H1 (cell line): ENCODE measurements around the gene HMCN1. TPM values are rescaled to one million over a fixed set of nuclear protein-coding genes. Genes with fewer than 3 reads are reported as not detected.

Experiments used
- CTCF ChIA-PET: fragments of 300-600 bp; sonication (Branson Sonifier 250); formaldehyde crosslinking; loops from one replicate; lab custom pipeline; 2021; ENCODE audit not compliant: partially characterized antibody; lab: Charles Lee
- POLR2A ChIA-PET: fragments of 300-600 bp; sonication (Branson Sonifier 250); formaldehyde crosslinking; loops from one replicate; lab custom pipeline; 2021; ENCODE audit warnings: inconsistent platforms; ENCODE audit not compliant: partially characterized antibody; lab: Charles Lee
- DNase-seq, 2 experiments: peaks; one replicate each; pipeline versions ENCODE4 v3.0.0 to v3.0.0-alpha.2; 2010 to 2022; ENCODE audit warnings: low spot score in 2 of 2, low read depth in 1 of 2, mixed read lengths in 1 of 2
- FAIRE-seq: peaks from 2 replicates; lab custom pipeline; 2011; peaks lifted over from hg19 to GRCh38; lab: Jason Lieb, UNC
- H2AFZ ChIP-seq: 2 replicates; pipeline ENCODE4 v1.8.1; 2012; ENCODE audit warnings: low read length, inconsistent platforms
- H2AK5ac ChIP-seq: 2 replicates; pipeline ENCODE4 v1.6.1; 2013; ENCODE audit warnings: low read depth, low read length
- H2BK120ac ChIP-seq: replicated peaks from 2 replicates; pipeline ENCODE3; 2013; ENCODE audit warnings: low read depth, low read length, inconsistent platforms
- H2BK12ac ChIP-seq: 2 replicates; pipeline ENCODE4 v1.6.1; 2013; ENCODE audit warnings: low read depth, low read length
- H2BK15ac ChIP-seq: 2 replicates; pipeline ENCODE4 v1.6.1; 2013; ENCODE audit warnings: low read length
- H2BK20ac ChIP-seq: 2 replicates; pipeline ENCODE4 v1.6.1; 2013; ENCODE audit warnings: low read length
- H2BK5ac ChIP-seq: 2 replicates; pipeline ENCODE4 v1.6.1; 2013; ENCODE audit warnings: low read depth, low read length
- H3K14ac ChIP-seq: 2 replicates; pipeline ENCODE4 v1.6.1; 2013; ENCODE audit warnings: inconsistent platforms; ENCODE audit not compliant: insufficient read length
- H3K18ac ChIP-seq: 2 replicates; pipeline ENCODE4 v1.6.1; 2013; ENCODE audit warnings: low read length; ENCODE audit errors: extremely low read depth
- H3K23ac ChIP-seq: 2 replicates; pipeline ENCODE4 v1.6.1; 2013; ENCODE audit warnings: inconsistent platforms; ENCODE audit not compliant: insufficient read length
- H3K23me2 ChIP-seq: 2 replicates; pipeline ENCODE4 v1.6.1; 2013; ENCODE audit warnings: low read depth, low read length
- H3K27ac ChIP-seq: 2 replicates; pipeline ENCODE4 v1.6.1; 2011; ENCODE audit warnings: low read depth, low read length, inconsistent platforms
- H3K27me3 ChIP-seq, 4 experiments: replicated peaks in 1 of 4; 1 replicate in 1 of 4; 2 replicates in 3 of 4; pipeline versions ENCODE4 v1.6.1 to v1.8.1; 2011 to 2013; ENCODE audit warnings: low read length in 3 of 4, mild to moderate bottlenecking in 3 of 4, inconsistent platforms in 2 of 4, mixed read lengths in 2 of 4, moderate library complexity in 1 of 4; ENCODE audit not compliant: control insufficient read depth in 3 of 4, insufficient read depth in 3 of 4; ENCODE audit errors: extremely low read depth in 1 of 4
- H3K36me3 ChIP-seq, 4 experiments: 2 replicates each; pipeline versions ENCODE4 v1.6.1 to v1.8.1; 2011 to 2013; ENCODE audit warnings: mild to moderate bottlenecking in 4 of 4, low read length in 3 of 4, moderate library complexity in 2 of 4, control low read depth in 1 of 4, inconsistent platforms in 1 of 4; ENCODE audit not compliant: insufficient read depth in 4 of 4, control insufficient read depth in 2 of 4
- H3K4ac ChIP-seq: replicated peaks from 2 replicates; pipeline ENCODE3; 2013; ENCODE audit warnings: low read length, low read depth, mixed read lengths, inconsistent platforms; ENCODE audit not compliant: insufficient read length
- H3K4me1 ChIP-seq, 4 experiments: replicated peaks in 1 of 4; 1 replicate in 1 of 4; 2 replicates in 3 of 4; pipeline versions ENCODE4 v1.6.1 to v1.8.1; 2011 to 2013; ENCODE audit warnings: low read length in 3 of 4, inconsistent platforms in 2 of 4, mixed read lengths in 1 of 4; ENCODE audit not compliant: insufficient read depth in 4 of 4, control insufficient read depth in 3 of 4
- H3K4me2 ChIP-seq, 2 experiments: 2 replicates each; pipeline versions ENCODE4 v1.6.1 to v1.8.1; 2011 to 2013; ENCODE audit warnings: low read depth in 2 of 2, low read length in 2 of 2, control low read depth in 1 of 2, inconsistent platforms in 1 of 2, mild to moderate bottlenecking in 1 of 2; ENCODE audit not compliant: insufficient read depth in 1 of 2
- H3K4me3 ChIP-seq, 4 experiments: fragments of 200-600, 300-600 bp in 1 of 4; sonication (generic), shearing (Covaris generic), sonication (Bioruptor Twin) in 1 of 4; 2 replicates each; pipeline versions ENCODE4 v1.5.1 to v1.8.1; 2011 to 2016; ENCODE audit warnings: low read length in 4 of 4, low read depth in 3 of 4, control low read depth in 2 of 4, inconsistent platforms in 2 of 4, mild to moderate bottlenecking in 2 of 4, mixed read lengths in 1 of 4, moderate library complexity in 1 of 4; ENCODE audit not compliant: insufficient read depth in 2 of 4; ENCODE audit errors: extremely low read depth in 1 of 4
- H3K56ac ChIP-seq: replicated peaks from 2 replicates; pipeline ENCODE3; 2013; ENCODE audit warnings: low read depth, mild to moderate bottlenecking, mixed read lengths, low read length, inconsistent platforms; ENCODE audit not compliant: insufficient read length
- H3K79me1 ChIP-seq: 2 replicates; pipeline ENCODE4 v1.6.1; 2013; ENCODE audit warnings: low read depth, low read length, control low read depth
- H3K79me2 ChIP-seq, 2 experiments: 2 replicates each; pipeline versions ENCODE4 v1.6.1 to v1.8.1; 2012 to 2013; ENCODE audit warnings: low read length in 2 of 2, mild to moderate bottlenecking in 2 of 2, inconsistent platforms in 1 of 2; ENCODE audit not compliant: insufficient read depth in 2 of 2, control insufficient read depth in 1 of 2
- H3K9ac ChIP-seq, 4 experiments: replicated peaks in 1 of 4; 1 replicate in 1 of 4; 2 replicates in 3 of 4; pipeline versions ENCODE4 v1.6.1 to v1.8.1; 2011 to 2013; ENCODE audit warnings: low read depth in 3 of 4, low read length in 3 of 4, control low read depth in 2 of 4, mild to moderate bottlenecking in 2 of 4, moderate library complexity in 2 of 4, inconsistent platforms in 1 of 4; ENCODE audit errors: extremely low read depth in 1 of 4
- H3K9me3 ChIP-seq, 2 experiments: 2 replicates each; pipeline versions ENCODE4 v1.6.1 to v1.8.1; 2012 to 2013; ENCODE audit warnings: mild to moderate bottlenecking in 2 of 2, moderate library complexity in 2 of 2, control low read depth in 1 of 2, inconsistent platforms in 1 of 2, low read depth in 1 of 2, low read length in 1 of 2, mixed read lengths in 1 of 2; ENCODE audit not compliant: insufficient read depth in 2 of 2
- H4K20me1 ChIP-seq, 2 experiments: replicated peaks in 1 of 2; 2 replicates each; pipeline versions ENCODE3 to v1.8.1; 2011 to 2013; ENCODE audit warnings: inconsistent platforms in 2 of 2, low read length in 2 of 2, mild to moderate bottlenecking in 1 of 2; ENCODE audit not compliant: insufficient read depth in 2 of 2, control insufficient read depth in 1 of 2
- H4K5ac ChIP-seq: 2 replicates; pipeline ENCODE4 v1.6.1; 2013; ENCODE audit warnings: low read length, low read depth, mixed read lengths, inconsistent platforms; ENCODE audit not compliant: insufficient read length
- H4K8ac ChIP-seq: 2 replicates; pipeline ENCODE4 v1.8.0; 2013; ENCODE audit warnings: mild to moderate bottlenecking, moderate library complexity, low read length, inconsistent platforms; ENCODE audit not compliant: insufficient read depth; ENCODE audit errors: extremely low read depth
- H4K91ac ChIP-seq: replicated peaks from 2 replicates; pipeline ENCODE3; 2013; ENCODE audit warnings: low read length, mixed read lengths, inconsistent platforms; ENCODE audit not compliant: insufficient read length
- BACH1 ChIP-seq: IDR thresholded peaks from 2 replicates; pipeline ENCODE4 v1.6.1; 2012; ENCODE audit warnings: low read length, improper control_type of control experiment
- HDAC2 ChIP-seq, 2 experiments: fragments of 300-600 bp in 1 of 2; sonication (generic) in 1 of 2; IDR thresholded peaks; 2 replicates each; pipeline ENCODE4 v1.6.1; 2011 to 2012; ENCODE audit warnings: low read depth in 2 of 2, low read length in 2 of 2, mild to moderate bottlenecking in 2 of 2, moderate library complexity in 2 of 2, borderline replicate concordance in 1 of 2, inconsistent platforms in 1 of 2
- POU5F1 ChIP-seq: IDR thresholded peaks from 2 replicates; pipeline ENCODE4 v1.6.1; 2011; ENCODE audit warnings: low read depth, mild to moderate bottlenecking, low read length, moderate library complexity
- RAD21 ChIP-seq, 2 experiments: IDR thresholded peaks in 1 of 2; conservative IDR thresholded peaks in 1 of 2; 2 replicates each; pipeline ENCODE4 v1.6.1; 2011; ENCODE audit warnings: low read depth in 2 of 2, low read length in 2 of 2, improper control_type of control experiment in 1 of 2, inconsistent platforms in 1 of 2, mild to moderate bottlenecking in 1 of 2, moderate library complexity in 1 of 2
- RXRA ChIP-seq: IDR thresholded peaks from 2 replicates; pipeline ENCODE4 v1.6.1; 2011; ENCODE audit warnings: low read depth, mild to moderate bottlenecking, low read length, moderate library complexity; ENCODE audit not compliant: insufficient read depth
- SIRT6 ChIP-seq: IDR thresholded peaks from one replicate; pipeline ENCODE4 v1.7.1; 2012; ENCODE audit warnings: low read length, inconsistent platforms
- SP1 ChIP-seq: IDR thresholded peaks from 2 replicates; pipeline ENCODE4 v1.6.1; 2011; ENCODE audit warnings: low read depth, low read length
- SP2 ChIP-seq: IDR thresholded peaks from 2 replicates; pipeline ENCODE4 v1.6.1; 2012; ENCODE audit warnings: mild to moderate bottlenecking, low read length, inconsistent platforms
- TEAD4 ChIP-seq: IDR thresholded peaks from 2 replicates; pipeline ENCODE4 v1.6.1; 2012; ENCODE audit warnings: low read depth, low read length, inconsistent platforms, mixed read lengths
- YY1 ChIP-seq: IDR thresholded peaks from 2 replicates; pipeline ENCODE4 v1.6.1; 2011; ENCODE audit warnings: low read depth, mild to moderate bottlenecking, low read length
- WGBS, 2 experiments: shearing (Covaris generic) in 1 of 2; methylation state at CpG; one replicate each; pipeline versions ENCODE4 v1.1.6 to v1.1.7; 2013 to 2015; ENCODE audit warnings: low lambda C conversion rate in 2 of 2, mixed read lengths in 2 of 2, inconsistent platforms in 1 of 2, low coverage in 1 of 2, missing lambda C conversion rate in 1 of 2; ENCODE audit not compliant: insufficient replicate concordance in 2 of 2, insufficient coverage in 1 of 2, insufficient read length in 1 of 2; ENCODE audit errors: extremely low coverage in 1 of 2, missing lambda C conversion rate in 1 of 2; 5-methylcytosine and 5-hydroxymethylcytosine counted together
- polyA plus RNA-seq, 7 experiments: library from polyadenylated mRNA; depleted of rRNA in 3 of 7; stranded (reverse) in 5 of 7; unstranded in 2 of 7; fragments of >200 nt in 5 of 7; fragments of 200-250 nt in 2 of 7; gene quantifications; 1 replicate in 5 of 7; 2 replicates in 1 of 7; 4 replicates in 1 of 7; pipeline versions ENCODE4 v1.2.1 to v1.2.3, GENCODE V29; 2011 to 2013; ENCODE audit warnings: missing spikeins in 2 of 7, mixed read lengths in 2 of 7
- total RNA-seq: library from RNA; stranded (reverse); fragmentation: NEBNext Ultra II Directional; extraction: Animal tissue kit (Norgen Biotek cat#: 25700); gene quantifications from 2 replicates; pipeline ENCODE4 v1.2.1, GENCODE V29; 2021

HMCN1 gene
- total and polyA plus RNA-seq, 2 of the 8 experiments (the other 6 are each of a cell fraction or from before 2014, with no cell fraction given) = 13.8 to 14.6 TPM

DNA sequence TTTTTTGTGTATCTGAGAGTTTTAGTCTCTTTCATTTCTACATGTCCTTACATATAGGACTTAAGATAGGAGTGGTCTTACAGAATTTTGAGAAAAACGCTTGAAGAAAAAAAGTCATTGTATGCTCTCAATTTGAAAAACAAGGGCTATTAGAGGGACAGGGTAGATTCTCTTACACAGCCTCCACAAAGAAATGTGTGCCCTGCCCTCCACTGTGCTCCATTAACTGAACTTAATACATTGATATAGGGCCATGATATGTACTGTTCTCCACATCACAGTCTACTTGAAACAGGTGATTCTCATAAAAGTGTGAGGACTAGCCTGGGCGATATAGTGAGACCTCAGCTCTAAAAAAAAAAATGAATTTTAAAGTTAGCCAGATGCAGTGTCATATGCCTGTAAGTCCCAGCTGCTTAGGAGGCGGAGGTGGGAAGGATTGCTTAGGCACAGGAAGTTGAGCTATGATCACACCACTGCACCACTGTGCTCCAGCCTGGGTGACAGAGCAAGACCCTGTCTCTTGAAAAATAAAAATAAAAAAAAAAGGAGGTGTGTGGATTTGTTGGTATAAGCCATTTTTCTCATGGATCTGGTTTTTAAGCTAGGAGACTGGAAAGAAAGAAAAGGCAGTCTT, 77.0 kb downstream of the HMCN1 start:
- no peak overlapping the region for H3K9ac ChIP-seq
- H3K14ac ChIP-seq = no peak overlapping the region
- H3K27ac ChIP-seq = no peak overlapping the region
- no peak overlapping the region for H3K56ac ChIP-seq
- H4K91ac ChIP-seq = no peak overlapping the region
- ChIA-PET POLR2A (interaction anchor here (0.6 kb wide), 1 partner anchor 141 kb away, joined by 3 read pairs; no protein-coding TSS in a partner anchor), CTCF (interaction anchor here (0.6 to 5.3 kb wide), 8 partner anchors 10 to 434 kb away, joined by 3 to 25 read pairs (median 4); no protein-coding TSS in a partner anchor)
- no peak overlapping the region for H3K18ac ChIP-seq
- H3K23me2 ChIP-seq = no peaks in the 10 kb centered on the region
- H3K9me3 ChIP-seq = no peaks in the 10 kb centered on the region
- no peaks in the 10 kb centered on the region for H4K20me1 ChIP-seq
- no peak overlapping the region for H2BK20ac ChIP-seq
- no peak overlapping the region for H2BK15ac ChIP-seq
- H2BK120ac ChIP-seq = no peak overlapping the region
- no peak overlapping the region for H3K4me3 ChIP-seq
- DNase-seq = no peak
- H3K79me2 ChIP-seq = no peaks in the 10 kb centered on the region
- no peak overlapping the region for H2AFZ ChIP-seq
- 65% methylated on average over 3 of the region's 3 CpGs; no CpG with 5 or more reads in 1 of the 2 experiments for WGBS, 2 experiments
- H3K36me3 ChIP-seq = no peaks in the 10 kb centered on the region
- H4K5ac ChIP-seq = no peak overlapping the region
- H4K8ac ChIP-seq = no peak overlapping the region
- H2BK5ac ChIP-seq = no peak overlapping the region
- H3K23ac ChIP-seq = no peak overlapping the region
- H2AK5ac ChIP-seq = no peak overlapping the region
- no peak overlapping the region for H2BK12ac ChIP-seq
- peaks cover 0 to 2% (median 0%) of the 10 kb centered on the region in 4 experiments; a peak in 1 of 7 replicates for H3K4me1 ChIP-seq
- no peak overlapping the region for H3K4ac ChIP-seq
- no peaks in the 10 kb centered on the region for H3K79me1 ChIP-seq
- FAIRE-seq = no peak
- H3K27me3 ChIP-seq = no peaks in the 10 kb centered on the region
- no peak overlapping the region for H3K4me2 ChIP-seq
- TF ChIP-seq SP2 (no peak), RAD21 (IDR thresholded peaks at IDR 0.05 in 1 of 2, conservative IDR thresholded peaks at IDR 0.05 in 1 of 2; ENCODE audit: low read depth in 2 of 2, low read length in 2 of 2) (no peak), SP1 (no peak), POU5F1 (no peak), TEAD4 (no peak), BACH1 (no peak), SIRT6 (no peak), HDAC2 (IDR thresholded peaks at IDR 0.05; ENCODE audit: borderline replicate concordance in 1 of 2, low read depth in 2 of 2, low read length in 2 of 2) (no peak), YY1 (no peak), RXRA (no peak)
